GM18858 (cell line): ENCODE measurements around the gene KCNG2.

Source experiments
- ATAC-seq: cut with Tn5 transposase; IDR thresholded peaks from one replicate; pipeline ENCODE4 v1.9.1; 2021; ENCODE audit not compliant: unreplicated experiment

The KCNG2 gene

DNA sequence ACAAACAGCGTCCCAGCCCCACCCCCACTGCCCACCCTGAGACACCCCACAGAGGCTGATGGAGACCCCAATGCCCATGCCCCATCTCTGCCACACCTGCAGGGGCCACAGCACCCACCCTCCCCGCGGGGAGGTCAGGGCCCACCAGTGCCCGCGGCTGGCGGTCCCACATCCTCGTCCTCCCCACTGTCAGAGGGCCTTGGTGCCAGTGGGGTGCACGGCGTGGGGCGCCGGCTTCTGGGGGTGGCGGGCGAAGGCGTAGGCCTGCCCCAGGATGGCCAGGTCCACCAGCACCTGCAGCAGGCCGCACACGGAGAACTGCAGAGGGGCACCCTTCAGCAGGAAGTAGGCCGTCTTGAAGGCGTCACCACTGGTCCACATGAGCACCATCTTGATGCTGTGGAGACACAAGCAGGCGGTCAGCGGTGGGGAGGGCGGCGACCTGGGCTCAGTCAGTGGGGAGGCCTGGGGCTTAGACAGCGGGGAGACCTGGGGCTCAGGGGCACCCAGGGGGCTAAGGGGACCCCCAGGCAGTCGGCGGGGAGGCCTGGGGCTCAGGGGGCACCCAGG lies 106.1 kb downstream of the KCNG2 start:
- no peak for ATAC-seq

DNA sequence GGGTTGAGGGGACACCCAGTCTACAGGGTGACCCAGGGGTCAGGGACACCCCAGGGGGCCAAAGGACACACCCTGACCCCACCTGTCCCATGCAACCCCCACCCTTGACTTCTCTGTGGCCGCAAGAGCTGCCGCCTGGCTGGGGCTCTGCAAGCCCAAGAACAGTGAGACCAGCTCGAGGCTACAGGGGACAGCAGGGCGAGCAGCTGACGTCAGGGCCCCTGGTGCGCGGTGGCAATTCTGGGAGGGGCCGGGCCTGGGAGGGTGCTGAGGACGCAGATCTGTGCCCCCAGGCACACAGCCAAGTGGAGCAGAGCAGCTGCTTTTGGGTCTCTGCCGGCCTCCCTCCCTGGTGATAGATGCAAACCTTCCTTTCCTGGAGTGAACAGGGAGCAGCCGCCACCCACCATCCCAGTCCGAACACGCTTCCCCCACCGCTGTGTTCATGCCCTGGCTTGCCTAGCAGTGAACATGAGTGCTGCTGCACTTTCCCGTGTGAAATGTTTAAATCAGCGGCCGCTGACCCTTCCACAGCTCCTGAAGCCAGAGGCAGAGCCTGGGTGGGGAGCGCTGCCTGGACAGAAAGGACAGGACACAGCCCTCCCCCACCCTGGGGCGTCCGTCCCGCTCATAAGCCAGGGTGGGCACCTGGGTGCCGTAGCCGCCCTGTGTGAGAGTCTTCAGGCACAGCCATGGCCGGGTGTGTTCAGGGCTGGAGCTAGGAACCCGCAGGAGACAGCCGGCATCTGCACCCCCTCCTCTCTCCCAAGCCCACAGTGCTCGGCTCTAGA lies 106.8 kb downstream of the KCNG2 start:
- ATAC-seq: no peak

DNA sequence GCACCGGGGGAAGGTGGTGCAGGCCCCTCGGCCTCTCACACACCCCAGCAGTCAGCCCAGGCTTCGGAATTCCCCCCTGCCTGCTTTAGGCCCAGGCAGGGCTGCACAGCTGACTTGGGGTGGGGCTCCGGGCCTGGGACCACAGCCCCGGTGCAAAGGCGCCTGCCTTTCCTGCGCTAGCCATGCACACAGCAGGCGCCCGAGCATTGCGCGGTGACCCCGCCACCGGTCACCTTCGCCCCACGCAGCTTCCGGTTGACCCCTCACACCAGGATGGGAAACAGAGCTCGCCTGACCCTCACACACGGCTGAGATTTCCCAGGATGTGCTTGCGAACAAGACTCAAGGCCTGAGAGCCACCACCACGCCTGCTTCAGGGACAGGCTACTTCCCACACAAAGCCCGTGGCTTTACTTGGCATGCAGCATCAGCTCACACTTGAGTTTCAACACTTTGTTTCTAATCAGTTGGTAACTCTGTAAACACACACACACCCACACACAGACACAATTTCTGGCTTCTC lies 107.7 kb downstream of the KCNG2 start:
- no peak for ATAC-seq

DNA sequence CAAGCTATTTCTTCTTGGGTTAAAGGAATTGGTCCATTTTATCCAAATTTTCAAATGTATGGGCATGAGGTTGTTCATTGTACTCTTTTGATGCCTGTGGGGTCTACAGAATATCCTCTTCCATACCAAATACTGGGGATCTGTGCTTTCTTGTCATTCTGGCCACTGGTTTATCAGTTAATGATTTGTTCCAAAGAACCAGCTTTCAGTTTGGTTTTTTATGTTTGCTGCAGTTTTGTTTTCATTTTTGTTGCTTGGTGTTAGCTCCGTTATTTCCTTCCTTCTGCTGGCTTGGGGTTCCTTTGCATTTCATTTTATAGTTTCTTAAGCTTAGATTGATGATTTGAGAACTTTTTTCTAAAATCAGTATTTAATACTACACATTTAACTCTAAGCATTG lies 108.3 kb downstream of the KCNG2 start:
- ATAC-seq: no peak

DNA sequence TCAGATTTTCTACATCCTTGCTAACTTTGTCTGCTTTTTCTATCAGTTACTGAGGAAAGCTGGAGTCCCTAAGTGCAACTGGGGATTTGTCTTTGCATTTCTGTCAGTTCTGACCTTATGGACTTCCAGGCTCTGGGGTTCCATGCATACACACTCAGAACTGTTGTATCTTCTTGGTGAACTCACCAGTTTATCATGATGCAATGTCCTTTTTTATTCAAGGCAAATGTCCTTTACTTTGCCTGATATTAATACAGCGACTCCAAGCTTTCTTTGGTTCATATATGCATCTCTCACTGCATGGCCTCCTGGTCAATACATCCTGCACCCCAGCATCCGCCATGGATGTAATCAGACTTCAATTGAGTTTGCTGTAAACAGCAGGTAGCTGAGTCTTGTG lies 109.0 kb downstream of the KCNG2 start:
- no peak for ATAC-seq

DNA sequence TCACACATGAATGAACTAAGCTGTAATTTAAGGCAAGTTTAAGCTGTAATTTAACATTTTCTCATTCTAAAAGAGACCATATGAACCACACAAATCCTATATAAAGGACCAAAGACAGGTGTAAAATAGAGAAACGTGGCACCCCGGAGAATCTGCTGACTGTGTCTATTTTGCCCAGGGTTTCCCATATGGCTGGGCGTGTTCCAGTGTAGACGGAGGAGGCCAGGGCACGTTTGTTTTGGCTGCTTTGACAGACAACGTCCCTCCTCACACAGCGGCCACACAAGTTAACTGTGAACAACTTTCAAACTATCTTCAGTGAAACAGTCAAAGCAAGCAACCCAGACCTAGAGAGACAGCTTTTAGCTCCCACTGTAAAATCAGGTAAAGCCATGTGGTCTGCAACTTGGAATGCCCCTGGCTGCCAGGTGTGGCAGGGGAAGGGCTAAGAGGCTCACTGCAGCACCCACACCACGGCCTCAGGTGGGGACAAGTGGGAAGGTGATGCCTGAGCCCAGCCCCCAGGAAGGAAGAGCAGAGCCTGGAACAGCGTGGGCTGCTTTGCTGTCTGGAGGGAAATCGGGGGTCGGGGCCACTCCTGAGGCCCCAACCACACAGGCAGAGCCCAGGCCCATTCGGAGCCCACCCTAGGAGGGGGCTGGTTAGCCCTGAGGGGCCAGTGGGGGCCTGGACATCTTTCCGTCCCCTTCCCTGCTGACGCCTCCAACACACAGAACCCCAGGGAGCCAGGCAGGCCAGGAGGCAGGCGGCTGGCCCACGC lies 113.0 kb downstream of the KCNG2 start:
- ATAC-seq: no peak

DNA sequence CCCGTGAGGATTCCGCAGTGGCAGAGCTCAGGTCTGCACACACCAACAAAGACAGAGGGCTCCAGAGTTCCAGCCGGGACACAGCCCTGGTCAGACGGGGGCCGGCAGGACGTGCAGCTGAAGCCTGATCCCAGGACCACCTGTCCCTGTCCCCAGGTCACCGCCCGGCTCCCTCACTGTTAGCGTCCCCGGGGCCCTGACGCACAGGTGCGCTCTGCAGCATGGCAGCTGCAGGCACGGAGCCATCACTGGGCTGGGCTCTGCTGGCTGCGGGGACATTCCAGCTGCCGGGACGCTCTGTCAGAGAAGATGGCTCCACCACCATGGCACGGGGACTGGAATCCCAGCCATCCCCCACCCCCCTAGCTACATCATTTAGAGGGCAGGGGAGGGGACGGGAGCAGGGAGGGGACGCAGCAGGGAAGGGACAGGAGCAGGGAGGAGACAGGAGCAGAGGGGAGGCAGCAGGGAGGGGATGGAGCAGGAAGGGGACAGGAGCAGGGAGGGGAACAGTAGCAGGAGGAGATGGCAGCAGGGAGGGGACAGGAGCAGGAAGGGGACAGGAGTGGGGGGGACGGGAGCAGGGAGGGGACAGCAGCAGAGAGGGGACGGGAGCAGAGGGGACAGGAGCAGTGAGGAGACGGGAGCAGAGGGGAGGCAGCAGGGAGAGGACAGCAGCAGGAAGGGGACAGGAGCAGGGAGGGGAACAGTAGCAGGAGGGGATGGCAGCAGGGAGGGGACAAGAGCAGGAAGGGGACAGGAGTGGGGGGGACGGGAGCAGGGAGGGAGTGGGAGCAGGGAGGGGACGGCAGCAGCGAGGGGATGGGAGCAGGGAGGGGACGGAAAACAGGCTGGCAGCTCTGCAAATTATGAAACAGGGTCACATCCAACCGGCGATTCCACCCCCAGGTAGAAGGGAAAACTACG lies 113.9 kb downstream of the KCNG2 start:
- ATAC-seq: no peak

DNA sequence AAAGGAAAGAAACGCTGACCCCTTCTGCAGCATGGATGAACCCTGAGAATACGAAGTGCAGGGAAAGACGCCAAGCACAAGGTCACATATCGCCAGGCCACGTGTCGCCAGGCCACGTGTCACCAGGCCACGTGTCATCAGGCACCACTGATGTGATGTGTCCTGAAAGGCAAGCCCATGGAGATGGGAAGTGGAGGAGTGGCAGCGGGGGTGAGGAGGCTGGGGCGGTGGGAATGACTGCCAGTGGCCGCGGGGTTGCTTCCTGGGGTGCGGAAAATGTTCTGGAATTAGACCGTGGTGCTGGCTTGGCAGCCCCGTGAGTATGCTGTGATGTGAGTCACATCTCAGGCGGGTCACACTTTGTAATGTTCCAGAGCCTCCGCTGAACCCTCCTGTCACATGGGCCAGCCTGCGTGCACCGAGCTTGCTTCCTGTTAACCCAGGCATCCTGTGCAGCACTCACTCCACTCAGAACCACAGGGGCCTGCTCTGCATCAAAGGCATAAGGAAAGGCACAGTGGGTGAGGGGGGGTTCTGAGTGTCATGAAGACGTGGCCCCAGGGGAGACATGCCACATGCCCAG lies 114.8 kb downstream of the KCNG2 start:
- no peak for ATAC-seq

DNA sequence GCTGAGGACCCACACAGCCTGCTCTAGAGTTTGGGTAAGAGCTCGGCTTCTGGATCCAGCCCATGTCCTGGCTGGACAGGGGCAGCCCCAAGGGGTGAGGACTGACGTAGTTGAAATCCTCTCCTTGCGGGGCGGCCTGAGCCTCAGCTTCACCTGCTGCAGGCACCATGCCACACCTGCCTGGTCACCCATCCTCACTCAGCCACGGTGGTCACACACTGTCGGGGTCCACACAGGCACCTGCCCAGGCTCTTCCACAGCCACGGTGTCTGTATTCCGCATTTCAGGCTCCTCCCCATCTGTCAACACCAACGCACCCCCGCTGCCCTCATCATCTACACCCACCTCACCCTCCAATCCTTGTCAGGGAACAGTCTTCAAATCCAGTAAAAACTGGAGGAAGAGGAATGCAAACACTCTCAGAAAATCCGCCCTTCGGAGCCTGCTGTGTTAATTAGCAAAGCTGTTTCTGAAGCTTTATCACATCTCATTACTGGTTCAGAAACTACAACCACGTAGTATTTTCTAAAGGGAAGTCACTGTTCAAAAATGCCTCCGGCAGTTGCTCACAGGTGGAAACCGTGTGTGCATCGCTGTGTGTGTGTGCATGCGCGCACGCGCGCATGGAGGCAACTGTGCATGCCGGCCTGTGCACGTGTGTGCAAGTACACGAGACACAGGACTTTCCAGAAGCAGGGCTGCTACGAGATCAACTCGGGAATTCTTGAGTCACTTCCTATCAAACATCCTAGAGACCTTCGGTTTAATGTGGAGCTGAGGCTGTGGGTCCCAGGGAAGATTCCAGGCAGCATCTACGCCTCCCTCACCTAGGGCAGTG lies 115.5 kb downstream of the KCNG2 start:
- no peak for ATAC-seq

DNA sequence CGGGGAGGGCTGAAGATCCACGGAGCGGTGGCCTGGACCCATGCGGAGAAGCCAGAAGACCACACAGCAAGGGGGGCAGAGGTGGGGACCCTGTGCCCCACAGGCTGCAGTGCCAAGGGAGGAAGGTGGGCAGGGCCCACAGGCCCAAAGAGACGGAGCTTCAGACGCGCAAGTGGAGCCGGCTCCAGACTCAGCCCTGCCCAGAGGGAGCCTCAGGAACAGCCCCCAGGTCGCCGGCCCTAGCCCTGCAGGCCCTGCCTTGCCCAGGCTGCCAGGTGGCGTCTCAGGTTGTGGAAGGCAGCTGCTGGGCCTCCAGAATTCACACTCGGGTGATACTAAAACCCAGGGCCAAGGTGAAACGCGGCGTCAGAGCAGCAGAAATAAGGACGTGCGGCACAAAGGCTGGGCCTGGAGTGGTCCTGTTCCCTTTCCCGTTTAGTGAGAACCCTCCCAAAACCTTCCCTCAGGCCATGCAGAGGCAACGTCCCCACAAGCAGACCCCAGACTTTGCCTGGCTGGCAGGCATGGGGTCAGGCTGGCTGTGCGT lies 116.9 kb downstream of the KCNG2 start:
- no peak for ATAC-seq

DNA sequence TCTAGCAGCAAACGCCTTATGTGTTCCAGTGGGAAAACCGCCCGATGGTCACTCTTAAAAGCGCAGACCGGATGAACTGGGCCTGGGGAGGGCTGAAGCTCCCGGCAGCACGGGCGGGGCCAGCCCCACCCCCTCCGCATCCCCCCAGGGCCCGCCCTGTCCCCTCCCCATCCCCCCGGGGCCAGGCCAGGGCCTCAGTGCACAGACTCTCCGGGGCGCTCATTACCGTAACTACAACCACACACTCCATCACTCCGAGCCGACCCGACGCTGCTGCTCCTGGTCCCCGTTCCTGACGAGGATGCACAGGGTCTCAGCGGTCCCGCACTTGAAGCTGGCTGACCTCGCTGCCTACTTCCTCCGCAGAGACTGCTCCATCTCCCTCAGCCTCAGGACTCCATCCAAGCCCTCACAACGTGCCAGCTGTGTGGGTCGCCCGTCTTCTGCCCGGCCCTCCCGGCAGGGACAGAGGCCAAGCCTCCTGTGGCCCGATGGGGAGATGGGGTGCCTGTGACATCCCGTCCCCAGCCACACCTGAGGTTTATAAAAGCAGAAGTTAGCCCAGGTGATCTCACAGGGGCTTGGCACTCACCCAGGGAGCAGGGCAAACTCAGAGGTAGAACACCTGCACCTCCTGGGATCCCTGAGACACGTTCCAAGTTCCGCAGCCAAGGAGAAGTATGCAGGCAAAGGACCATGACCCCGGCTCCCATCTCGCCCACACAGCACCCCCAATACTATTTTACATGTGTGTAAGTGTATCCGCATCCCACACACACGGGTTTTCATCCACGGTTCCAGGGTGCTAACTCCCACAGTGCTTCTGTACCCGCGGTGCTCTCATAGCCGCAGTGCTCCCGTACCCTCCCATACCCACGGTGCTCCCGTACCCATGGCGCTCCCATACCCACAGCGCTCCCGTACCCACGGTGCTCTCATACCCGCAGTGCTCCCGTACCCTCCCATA lies 117.7 kb downstream of the KCNG2 start:
- ATAC-seq: no peak

DNA sequence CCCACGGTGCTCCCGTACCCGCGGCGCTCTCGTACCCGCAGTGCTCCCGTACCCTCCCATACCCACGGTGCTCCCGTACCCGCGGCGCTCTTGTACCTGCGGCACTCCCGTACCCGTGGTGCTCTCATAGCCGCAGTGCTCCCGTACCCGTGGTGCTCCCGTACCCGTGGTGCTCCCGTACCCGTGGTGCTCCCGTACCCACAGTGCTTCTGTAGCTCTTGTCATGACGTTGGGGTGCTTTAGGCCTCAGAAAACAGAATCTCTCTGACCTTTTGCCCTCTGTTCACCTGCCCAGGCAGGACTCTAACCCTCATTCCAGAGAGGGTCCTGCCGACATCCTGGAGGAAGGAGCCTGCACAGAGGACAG lies 118.4 kb downstream of the KCNG2 start:
- no peak for ATAC-seq

DNA sequence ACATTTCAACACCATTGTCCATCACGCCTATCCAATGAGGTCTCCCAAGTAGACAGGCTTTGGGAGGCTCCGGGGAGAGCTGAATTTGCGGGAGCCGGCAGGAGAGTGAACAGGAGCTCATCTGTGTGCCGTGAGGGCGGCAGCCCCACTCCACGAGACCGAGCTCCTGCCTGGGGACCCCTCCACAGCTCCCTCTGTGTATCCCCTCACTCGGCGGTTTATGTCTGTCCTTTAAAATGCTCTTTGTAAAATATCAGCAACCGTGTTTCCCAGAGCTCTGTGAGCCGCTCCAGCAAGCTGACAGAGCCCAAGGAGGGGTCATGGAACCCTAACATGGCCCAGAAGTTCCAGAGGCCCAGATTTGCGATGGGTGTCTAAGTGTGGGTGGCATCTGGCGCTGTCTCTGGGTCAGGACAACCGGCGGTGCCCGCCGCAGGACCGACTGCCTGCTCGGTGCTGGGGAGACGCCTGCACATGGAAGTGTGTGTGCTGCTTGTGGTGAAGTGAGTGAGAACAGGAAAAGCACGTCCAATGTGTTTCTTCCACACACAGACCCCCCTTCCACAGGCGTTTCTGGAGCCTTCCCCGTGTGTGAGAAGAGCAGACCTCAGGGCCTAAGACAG lies 118.9 kb downstream of the KCNG2 start:
- ATAC-seq: no peak

DNA sequence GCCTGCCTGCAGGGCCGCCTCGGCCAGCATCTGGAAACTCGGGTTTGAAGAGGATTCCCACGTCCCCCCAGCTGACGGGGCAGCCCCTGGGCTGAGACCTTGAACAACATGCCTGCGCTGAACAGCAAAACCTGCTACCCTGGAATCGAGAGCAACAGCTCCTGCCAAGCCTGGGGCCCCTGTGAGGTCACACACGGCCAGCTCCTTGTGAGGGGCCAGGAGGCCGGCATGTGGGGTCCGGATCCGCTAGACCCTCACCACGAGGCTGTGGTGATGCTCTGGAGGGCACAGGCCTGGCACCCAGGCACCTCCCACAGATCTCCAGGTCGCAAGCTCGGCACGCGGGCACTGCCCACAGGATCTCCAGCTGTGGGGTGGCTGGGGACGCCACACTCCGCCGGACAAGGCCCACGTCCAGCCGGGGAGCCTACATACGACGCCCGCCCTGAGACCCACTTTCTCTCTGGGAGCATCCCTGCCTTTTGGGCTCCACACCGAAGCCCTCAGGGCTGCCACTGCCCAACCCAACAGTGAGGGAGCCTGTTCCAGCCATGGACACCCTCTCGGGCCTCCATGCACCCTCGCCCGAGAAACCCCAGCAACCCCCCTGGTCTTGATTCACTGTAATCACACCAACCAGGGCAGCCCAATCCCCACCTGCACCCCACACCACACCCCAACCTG lies 119.6 kb downstream of the KCNG2 start:
- no peak for ATAC-seq

DNA sequence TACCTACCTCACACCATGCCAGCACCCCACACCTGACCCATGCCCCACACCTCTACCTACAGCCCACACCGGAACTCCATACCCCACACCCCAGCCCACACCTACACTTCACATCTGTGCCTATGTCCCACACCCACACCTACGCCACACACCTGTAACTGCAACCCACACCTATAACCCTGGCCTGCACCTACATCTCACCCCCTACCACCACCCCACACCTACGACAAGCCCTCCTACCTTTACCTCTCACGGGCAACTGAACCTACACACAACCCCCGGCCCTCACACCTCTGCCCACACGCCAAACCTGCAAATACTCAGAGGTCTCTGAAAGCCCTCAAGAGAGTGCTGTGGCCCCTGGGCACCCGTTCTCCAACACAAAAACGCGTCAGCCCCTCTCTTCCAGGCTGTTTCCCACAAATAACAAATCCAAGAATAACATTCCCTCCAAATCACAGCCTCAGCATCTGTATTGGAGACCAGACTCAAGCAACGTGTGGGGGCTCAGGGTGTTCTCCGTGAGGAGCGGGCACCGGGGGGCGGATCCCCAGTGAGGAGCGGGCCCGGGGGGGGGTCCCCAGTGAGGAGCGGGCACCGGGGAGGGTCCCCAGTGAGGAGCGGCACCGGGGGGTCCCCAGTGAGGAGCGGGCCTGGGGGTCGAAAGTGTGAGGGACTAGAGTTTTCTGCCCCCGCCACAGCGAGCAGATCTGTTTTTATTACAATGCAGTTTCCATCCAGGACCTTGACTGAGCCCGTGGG lies 120.3 kb downstream of the KCNG2 start:
- ATAC-seq: no peak

DNA sequence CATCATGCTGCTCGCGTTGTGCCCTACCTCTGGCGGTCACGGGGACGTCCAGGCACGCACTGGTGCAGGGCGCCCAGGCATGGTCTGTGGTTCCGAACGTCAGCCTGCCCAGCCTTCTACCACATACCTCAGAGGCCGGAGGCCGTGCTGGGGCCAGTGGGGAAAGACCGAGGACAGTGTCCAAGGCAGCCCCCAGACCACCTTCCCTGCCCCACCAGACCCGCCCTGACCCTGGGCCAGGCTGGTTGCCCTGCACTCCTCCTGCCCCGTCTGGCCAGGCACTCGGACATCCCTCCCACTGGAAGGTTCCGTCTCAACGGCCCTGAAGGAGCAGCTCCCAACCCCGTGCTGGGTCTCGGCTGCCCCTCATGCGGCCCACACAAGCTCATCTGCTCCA lies 120.9 kb downstream of the KCNG2 start:
- ATAC-seq: no peak
